ENCODE data around the gene KPNA6.

DNA sequence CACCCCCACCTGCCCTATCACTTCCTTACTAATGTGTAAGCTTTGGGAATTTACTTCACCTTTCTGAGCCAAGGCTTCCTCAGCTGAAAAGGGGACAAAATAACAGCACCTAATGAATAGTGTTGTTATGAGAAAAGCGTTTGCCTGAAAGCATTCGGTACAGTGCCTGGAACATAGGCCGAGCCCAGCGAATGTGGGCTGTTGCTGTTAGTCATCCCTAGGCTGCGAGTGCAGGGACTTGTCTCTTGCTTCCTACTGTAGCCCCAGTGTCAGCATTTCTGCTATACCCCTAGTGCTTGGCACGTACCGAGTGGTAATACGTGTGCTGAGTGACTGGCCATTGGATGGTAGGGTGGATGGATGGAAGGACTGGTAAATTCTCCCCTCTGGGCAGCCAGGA lies 16.7 kb upstream of the KPNA6 start:
- TF ChIP-seq EZH2 (optimal IDR thresholded peaks at IDR 0.05; ENCODE audit: low read depth, low read length) (no peak), EZH2phosphoT487 (IDR thresholded peaks at IDR 0.05; ENCODE audit: low read length) (no peak)
- TF ChIP-seq, protein P1, sequence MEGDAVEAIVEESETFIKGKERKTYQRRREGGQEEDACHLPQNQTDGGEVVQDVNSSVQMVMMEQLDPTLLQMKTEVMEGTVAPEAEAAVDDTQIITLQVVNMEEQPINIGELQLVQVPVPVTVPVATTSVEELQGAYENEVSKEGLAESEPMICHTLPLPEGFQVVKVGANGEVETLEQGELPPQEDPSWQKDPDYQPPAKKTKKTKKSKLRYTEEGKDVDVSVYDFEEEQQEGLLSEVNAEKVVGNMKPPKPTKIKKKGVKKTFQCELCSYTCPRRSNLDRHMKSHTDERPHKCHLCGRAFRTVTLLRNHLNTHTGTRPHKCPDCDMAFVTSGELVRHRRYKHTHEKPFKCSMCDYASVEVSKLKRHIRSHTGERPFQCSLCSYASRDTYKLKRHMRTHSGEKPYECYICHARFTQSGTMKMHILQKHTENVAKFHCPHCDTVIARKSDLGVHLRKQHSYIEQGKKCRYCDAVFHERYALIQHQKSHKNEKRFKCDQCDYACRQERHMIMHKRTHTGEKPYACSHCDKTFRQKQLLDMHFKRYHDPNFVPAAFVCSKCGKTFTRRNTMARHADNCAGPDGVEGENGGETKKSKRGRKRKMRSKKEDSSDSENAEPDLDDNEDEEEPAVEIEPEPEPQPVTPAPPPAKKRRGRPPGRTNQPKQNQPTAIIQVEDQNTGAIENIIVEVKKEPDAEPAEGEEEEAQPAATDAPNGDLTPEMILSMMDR (IDR thresholded peaks at IDR 0.05; ENCODE audit: low read length), result no peak
